MM.1S (cell line): ENCODE measurements around the gene IVNS1ABP.

Source experiments
- DNase-seq: peaks from one replicate; pipeline ENCODE4 v3.0.0-alpha.2; 2015
- H2AFZ ChIP-seq: fragments of 300-600 bp; sonication (generic); 2 replicates; pipeline ENCODE4 v1.6.0; 2016; ENCODE audit warnings: antibody characterized with exemption, low read length
- H3F3A ChIP-seq: fragments of 300-600 bp; sonication (generic); 2 replicates; pipeline ENCODE4 v1.6.1; 2016; ENCODE audit warnings: mild to moderate bottlenecking, antibody characterized with exemption, low read length, moderate library complexity, mixed read lengths; ENCODE audit not compliant: insufficient read depth
- H3K27ac ChIP-seq: fragments of 300-600 bp; sonication (generic); 2 replicates; pipeline ENCODE4 v1.5.1; 2016; ENCODE audit warnings: mild to moderate bottlenecking, low read length
- H3K27me3 ChIP-seq: fragments of 300-600 bp; sonication (generic); replicated peaks from 2 replicates; pipeline ENCODE4 v1.6.0; 2016; ENCODE audit warnings: low read length; ENCODE audit not compliant: insufficient read depth
- H3K36me3 ChIP-seq: fragments of 300-600 bp; sonication (generic); replicated peaks from 2 replicates; pipeline ENCODE4 v1.6.1; 2016; ENCODE audit warnings: mild to moderate bottlenecking, low read length, mixed read lengths; ENCODE audit not compliant: insufficient read depth
- H3K4me1 ChIP-seq: fragments of 300-600 bp; sonication (generic); 2 replicates; pipeline ENCODE4 v1.6.1; 2016; ENCODE audit warnings: low read length, mixed read lengths
- H3K4me2 ChIP-seq: fragments of 300-600 bp; sonication (generic); 2 replicates; pipeline ENCODE4 v1.6.0; 2016; ENCODE audit warnings: low read depth, low read length
- H3K4me3 ChIP-seq: fragments of 300-600 bp; sonication (generic); 2 replicates; pipeline ENCODE4 v1.5.1; 2016; ENCODE audit warnings: low read length, mixed read lengths
- H3K79me2 ChIP-seq: fragments of 300-600 bp; sonication (generic); 2 replicates; pipeline ENCODE4 v1.6.1; 2016; ENCODE audit warnings: mixed run types, low read length, mixed read lengths
- H3K9ac ChIP-seq: fragments of 300-600 bp; sonication (generic); 2 replicates; pipeline ENCODE4 v1.6.1; 2016; ENCODE audit warnings: low read length, mixed read lengths
- H3K9me2 ChIP-seq: fragments of 300-600 bp; sonication (generic); replicated peaks from 2 replicates; pipeline ENCODE4 v1.6.1; 2016; ENCODE audit warnings: mild to moderate bottlenecking, low read length, mixed read lengths; ENCODE audit not compliant: insufficient read depth
- H3K9me3 ChIP-seq: fragments of 300-600 bp; sonication (generic); replicated peaks from 2 replicates; pipeline ENCODE4 v1.6.1; 2016; ENCODE audit warnings: mild to moderate bottlenecking, low read length, mixed read lengths; ENCODE audit not compliant: insufficient read depth
- H4K20me1 ChIP-seq: fragments of 300-600 bp; sonication (generic); 2 replicates; pipeline ENCODE4 v1.6.1; 2016; ENCODE audit warnings: mild to moderate bottlenecking, low read length, moderate library complexity, mixed read lengths; ENCODE audit not compliant: insufficient read depth
- EZH2 ChIP-seq: fragments of 300-600 bp; sonication (generic); optimal IDR thresholded peaks from 2 replicates; pipeline ENCODE3; 2017; ENCODE audit warnings: low read depth, mild to moderate bottlenecking, antibody characterized with exemption, low read length, mixed read lengths
- EZH2phosphoT487 ChIP-seq: fragments of 300-600 bp; sonication (generic); IDR thresholded peaks from 2 replicates; pipeline ENCODE4 v1.6.1; 2018; ENCODE audit warnings: antibody characterized with exemption, low read length
- TF ChIP-seq, protein P1 (sequence below): fragments of 300-600 bp; sonication (generic); IDR thresholded peaks from 2 replicates; pipeline ENCODE4 v1.5.1; 2016; ENCODE audit warnings: antibody characterized with exemption, low read length, mixed read lengths

The IVNS1ABP gene

DNA sequence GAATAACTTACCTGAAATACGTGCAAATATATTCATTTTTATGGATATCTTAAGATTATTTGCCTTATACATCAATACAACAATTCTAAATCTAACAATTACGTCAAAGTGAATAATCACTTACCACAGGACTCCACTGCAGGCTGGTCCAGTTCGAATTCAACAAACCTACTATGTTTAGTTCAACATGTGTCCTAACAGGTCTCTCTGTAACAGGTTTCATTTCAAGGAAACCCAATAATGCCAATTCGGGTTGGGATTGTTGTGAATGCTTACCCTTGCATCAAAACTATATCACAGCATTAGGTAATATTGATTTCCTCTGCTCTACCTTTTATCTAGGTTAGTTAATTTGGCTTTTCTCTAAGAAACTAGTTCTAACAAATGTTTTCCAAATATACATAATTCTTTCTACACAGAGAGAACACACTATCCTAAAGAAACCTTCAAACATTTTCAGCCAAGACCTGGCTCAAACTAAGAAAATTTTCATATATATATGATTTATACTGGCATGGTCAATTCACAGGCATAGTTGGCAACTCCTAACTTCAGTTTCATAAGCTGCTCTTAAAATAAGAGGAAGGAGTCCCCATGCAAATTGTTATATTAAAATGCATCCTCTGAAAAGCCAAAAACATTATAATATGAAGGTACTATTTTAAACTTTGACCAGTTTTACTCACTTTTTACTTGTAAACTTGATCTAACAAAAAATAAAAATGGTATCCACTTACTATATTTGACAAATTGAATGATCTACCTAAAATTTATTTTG, 4.5 kb downstream of the IVNS1ABP start:
- no peak overlapping the region for H3K27ac ChIP-seq
- peaks cover 81% of the 10 kb centered on the region for H3K79me2 ChIP-seq
- peaks cover 9% of the 10 kb centered on the region for H3F3A ChIP-seq
- DNase-seq, result no peak
- H3K4me1 ChIP-seq, result peaks cover 25% of the 10 kb centered on the region
- H3K9ac ChIP-seq, result no peak overlapping the region
- no peak overlapping the region for H3K4me2 ChIP-seq
- no peaks in the 10 kb centered on the region for H3K27me3 ChIP-seq
- peaks cover 29% of the 10 kb centered on the region; the same call in 1 of the 2 replicates for H3K36me3 ChIP-seq
- no peaks in the 10 kb centered on the region for H3K9me2 ChIP-seq
- H3K4me3 ChIP-seq, result no peak overlapping the region
- TF ChIP-seq, protein P1, sequence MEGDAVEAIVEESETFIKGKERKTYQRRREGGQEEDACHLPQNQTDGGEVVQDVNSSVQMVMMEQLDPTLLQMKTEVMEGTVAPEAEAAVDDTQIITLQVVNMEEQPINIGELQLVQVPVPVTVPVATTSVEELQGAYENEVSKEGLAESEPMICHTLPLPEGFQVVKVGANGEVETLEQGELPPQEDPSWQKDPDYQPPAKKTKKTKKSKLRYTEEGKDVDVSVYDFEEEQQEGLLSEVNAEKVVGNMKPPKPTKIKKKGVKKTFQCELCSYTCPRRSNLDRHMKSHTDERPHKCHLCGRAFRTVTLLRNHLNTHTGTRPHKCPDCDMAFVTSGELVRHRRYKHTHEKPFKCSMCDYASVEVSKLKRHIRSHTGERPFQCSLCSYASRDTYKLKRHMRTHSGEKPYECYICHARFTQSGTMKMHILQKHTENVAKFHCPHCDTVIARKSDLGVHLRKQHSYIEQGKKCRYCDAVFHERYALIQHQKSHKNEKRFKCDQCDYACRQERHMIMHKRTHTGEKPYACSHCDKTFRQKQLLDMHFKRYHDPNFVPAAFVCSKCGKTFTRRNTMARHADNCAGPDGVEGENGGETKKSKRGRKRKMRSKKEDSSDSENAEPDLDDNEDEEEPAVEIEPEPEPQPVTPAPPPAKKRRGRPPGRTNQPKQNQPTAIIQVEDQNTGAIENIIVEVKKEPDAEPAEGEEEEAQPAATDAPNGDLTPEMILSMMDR, result no peak
- TF ChIP-seq EZH2 (no peak), EZH2phosphoT487 (no peak)
- no peak overlapping the region for H2AFZ ChIP-seq
- H4K20me1 ChIP-seq, result peaks cover 43% of the 10 kb centered on the region
- H3K9me3 ChIP-seq, result no peaks in the 10 kb centered on the region

DNA sequence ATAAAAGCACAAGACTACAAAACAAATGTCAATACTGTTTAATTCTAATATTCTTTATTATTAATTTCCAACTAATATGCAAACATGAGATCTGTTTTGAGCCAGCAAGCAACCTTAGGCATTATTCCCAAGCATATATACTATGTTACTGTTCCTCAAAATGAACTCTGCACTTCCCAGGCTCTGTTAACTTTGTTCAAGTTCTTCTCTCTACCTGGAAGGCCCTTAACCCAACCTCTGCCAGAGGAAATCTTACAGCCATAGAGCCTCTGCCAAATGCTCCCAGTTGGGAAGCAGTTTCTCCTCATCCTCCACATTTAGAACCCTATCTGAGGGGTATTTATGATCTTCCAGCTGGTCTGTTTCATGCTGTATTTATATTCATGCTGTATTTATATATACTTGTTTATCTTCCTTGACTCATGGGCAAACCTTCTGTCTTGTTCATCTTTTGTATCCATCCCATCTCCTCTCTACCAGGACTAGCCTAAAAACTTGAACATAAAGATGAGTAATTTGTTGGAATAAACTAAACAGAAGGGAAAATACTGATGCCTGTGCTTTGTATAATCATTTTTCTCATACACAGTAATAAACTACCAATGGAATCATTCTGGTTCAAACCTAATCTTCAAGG, 5.3 kb downstream of the IVNS1ABP start:
- no peak overlapping the region for H3K4me2 ChIP-seq
- no peak overlapping the region for H3K9ac ChIP-seq
- no peak for TF ChIP-seq EZH2
- TF ChIP-seq, protein P1, result no peak
- no peak for TF ChIP-seq EZH2phosphoT487
- H4K20me1 ChIP-seq, result peaks cover 43% of the 10 kb centered on the region
- H3K9me3 ChIP-seq, result no peaks in the 10 kb centered on the region
- H3K79me2 ChIP-seq, result peaks cover 78% of the 10 kb centered on the region
- no peak for DNase-seq
- no peak overlapping the region for H3K27ac ChIP-seq
- no peaks in the 10 kb centered on the region for H3K9me2 ChIP-seq
- peaks cover 5% of the 10 kb centered on the region; the same call in 1 of the 2 replicates for H3F3A ChIP-seq
- H2AFZ ChIP-seq, result no peak overlapping the region
- no peak overlapping the region for H3K4me3 ChIP-seq
- peaks cover 25% of the 10 kb centered on the region for H3K4me1 ChIP-seq
- H3K27me3 ChIP-seq, result no peaks in the 10 kb centered on the region
- H3K36me3 ChIP-seq, result peaks cover 37% of the 10 kb centered on the region; the same call in 1 of the 2 replicates

DNA sequence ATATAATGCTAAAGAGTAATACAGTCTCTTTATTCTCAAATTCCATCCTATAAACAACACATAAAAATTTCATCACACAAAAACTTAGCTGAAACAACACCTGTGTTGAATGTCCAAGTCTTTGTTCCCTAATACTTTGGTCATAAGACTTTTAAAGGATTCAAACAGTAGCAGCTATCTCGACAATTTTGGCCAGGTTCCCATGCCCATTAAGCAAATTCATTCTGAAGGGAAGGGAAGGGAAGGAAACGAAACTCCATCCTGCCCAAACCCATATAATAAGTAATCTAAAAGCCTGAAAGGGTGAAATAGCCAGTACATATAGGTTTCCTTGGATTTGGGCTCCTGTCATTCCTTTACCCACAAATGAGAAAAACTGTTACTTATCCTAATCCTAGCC, 7.5 kb downstream of the IVNS1ABP start:
- Histone ChIP-seq H3K79me2 (peaks cover 57% of the 10 kb centered on the region), H2AFZ (no peak overlapping the region), H3K27me3 (no peaks in the 10 kb centered on the region), H3K9ac (no peak overlapping the region), H3K4me2 (no peak overlapping the region), H3K4me3 (no peak overlapping the region), H3K36me3 (peaks cover 53% of the 10 kb centered on the region; the same call in 1 of the 2 replicates), H3F3A (no peaks in the 10 kb centered on the region), H3K9me2 (no peaks in the 10 kb centered on the region), H3K9me3 (no peaks in the 10 kb centered on the region), H3K4me1 (peaks cover 19% of the 10 kb centered on the region), H4K20me1 (peaks cover 30% of the 10 kb centered on the region), H3K27ac (no peak overlapping the region)
- TF ChIP-seq, protein P1, result no peak
- TF ChIP-seq EZH2phosphoT487 (no peak), EZH2 (no peak)
- DNase-seq, result no peak
